Testis (tissue), 3 donors: Measurements from ENCODE around the gene EFEMP2. TPM values are rescaled to one million over a fixed set of nuclear protein-coding genes. Genes with fewer than 3 reads are reported as not detected.
"Not testable (repeated sequence)": the region's sequence is repeated elsewhere in the genome, so short reads cannot be mapped to it uniquely, and the experiment has no call there.

Experiments used
- DNase-seq: peaks from one replicate; pipeline ENCODE4 v3.0.0-alpha.2; 2019
- H3K27ac ChIP-seq, 2 donors: fragments of 200-600 bp; sonication (generic); one replicate each; pipeline ENCODE4 v1.5.1; 2019
- H3K27me3 ChIP-seq: fragments of 200-600 bp; sonication (generic); one replicate; pipeline ENCODE4 v1.5.1; 2019
- H3K36me3 ChIP-seq: fragments of 200-600 bp; sonication (generic); one replicate; pipeline ENCODE4 v1.5.1; 2017; ENCODE audit warnings: low read depth; ENCODE audit errors: missing control alignments
- H3K4me1 ChIP-seq: fragments of 200-600 bp; sonication (generic); one replicate; pipeline ENCODE4 v1.5.1; 2019
- H3K4me3 ChIP-seq, 2 donors: fragments of 200-600 bp; sonication (generic); one replicate each; pipeline ENCODE4 v1.5.1; 2017 to 2019
- H3K9me3 ChIP-seq: fragments of 200-600 bp; sonication (generic); one replicate; pipeline ENCODE4 v1.5.1; 2017
- POLR2A ChIP-seq: fragments of 450-650 bp; IDR thresholded peaks from one replicate; pipeline ENCODE4 v1.6.1; 2017; ENCODE audit warnings: antibody characterized with exemption, mild to moderate bottlenecking, moderate library complexity
- WGBS, 2 donors: methylation state at CpG; one replicate each; pipeline ENCODE4 v1.1.5; 2018; 5-methylcytosine and 5-hydroxymethylcytosine counted together
- intact Hi-C: fragments of 100-400 bp; cut with DNase I; formaldehyde crosslinking; loops from one replicate; pipeline ENCODE4 v1.15.1; 2023; ENCODE audit warnings: low total_unique reads
- polyA plus RNA-seq: library from polyadenylated mRNA; stranded (reverse); fragments of 350-450 nt; fragmentation: Illumina TruSeq; extraction: RNeasy Lipid Tissue Mini Kit (QIAGEN cat#74804); gene quantifications from one replicate; pipeline ENCODE4 v1.2.3, GENCODE V29; 2014; ENCODE audit warnings: low read depth, low replicate concordance; ENCODE audit not compliant: insufficient read depth
- total RNA-seq, 2 donors: library from RNA; depleted of rRNA; stranded (reverse); fragments of >200 nt; gene quantifications; one replicate each; pipeline ENCODE4 v1.2.3, GENCODE V29; 2016
- TF ChIP-seq, protein P1 (sequence below), 3 experiments: fragments of 450-650 bp in 2 of 3; fragments of 200-600 bp in 1 of 3; sonication (generic) in 1 of 3; IDR thresholded peaks; one replicate each; pipeline ENCODE4 v1.5.1; 2016 to 2019; ENCODE audit warnings: antibody characterized with exemption in 3 of 3, mild to moderate bottlenecking in 2 of 3, moderate library complexity in 1 of 3

The EFEMP2 gene
- total and polyA plus RNA-seq, 3 donors from 2014 or later: 47.4 to 100 (median 52.4) TPM

DNA sequence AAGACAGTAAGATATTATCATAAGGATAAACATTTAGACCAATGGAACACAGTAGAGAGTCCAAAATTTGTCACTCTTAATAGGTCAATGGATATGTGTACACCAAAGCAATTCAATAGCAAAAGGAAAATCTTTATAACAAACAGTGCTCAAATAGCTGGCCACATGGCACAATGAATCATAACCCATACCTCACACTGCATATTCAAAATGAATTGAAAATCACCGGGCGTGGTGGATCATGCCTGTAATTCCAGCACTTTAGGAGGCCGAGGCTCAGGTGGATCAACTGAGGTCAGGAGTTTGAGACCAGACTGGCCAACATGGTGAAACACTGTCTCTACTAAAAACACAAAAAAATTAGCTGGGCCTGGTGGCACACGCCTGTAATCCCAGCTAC is 30.5 kb downstream of the EFEMP2 start:
- WGBS, 2 donors: 89 to 95% methylated on average over 4 of the region's 4 CpGs
- Histone ChIP-seq H3K36me3 (no peaks in the 10 kb centered on the region), H3K27ac (no peak overlapping the region), H3K27me3 (no peaks in the 10 kb centered on the region), H3K4me3 (no peak overlapping the region), H3K4me1 (no peaks in the 10 kb centered on the region), H3K9me3 (no peaks in the 10 kb centered on the region)
- intact Hi-C loops: no loop called here
- TF ChIP-seq, protein P1, sequence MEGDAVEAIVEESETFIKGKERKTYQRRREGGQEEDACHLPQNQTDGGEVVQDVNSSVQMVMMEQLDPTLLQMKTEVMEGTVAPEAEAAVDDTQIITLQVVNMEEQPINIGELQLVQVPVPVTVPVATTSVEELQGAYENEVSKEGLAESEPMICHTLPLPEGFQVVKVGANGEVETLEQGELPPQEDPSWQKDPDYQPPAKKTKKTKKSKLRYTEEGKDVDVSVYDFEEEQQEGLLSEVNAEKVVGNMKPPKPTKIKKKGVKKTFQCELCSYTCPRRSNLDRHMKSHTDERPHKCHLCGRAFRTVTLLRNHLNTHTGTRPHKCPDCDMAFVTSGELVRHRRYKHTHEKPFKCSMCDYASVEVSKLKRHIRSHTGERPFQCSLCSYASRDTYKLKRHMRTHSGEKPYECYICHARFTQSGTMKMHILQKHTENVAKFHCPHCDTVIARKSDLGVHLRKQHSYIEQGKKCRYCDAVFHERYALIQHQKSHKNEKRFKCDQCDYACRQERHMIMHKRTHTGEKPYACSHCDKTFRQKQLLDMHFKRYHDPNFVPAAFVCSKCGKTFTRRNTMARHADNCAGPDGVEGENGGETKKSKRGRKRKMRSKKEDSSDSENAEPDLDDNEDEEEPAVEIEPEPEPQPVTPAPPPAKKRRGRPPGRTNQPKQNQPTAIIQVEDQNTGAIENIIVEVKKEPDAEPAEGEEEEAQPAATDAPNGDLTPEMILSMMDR (IDR thresholded peaks at IDR 0.05): no peak
- TF ChIP-seq POLR2A: no peak
- DNase-seq: no peak

DNA sequence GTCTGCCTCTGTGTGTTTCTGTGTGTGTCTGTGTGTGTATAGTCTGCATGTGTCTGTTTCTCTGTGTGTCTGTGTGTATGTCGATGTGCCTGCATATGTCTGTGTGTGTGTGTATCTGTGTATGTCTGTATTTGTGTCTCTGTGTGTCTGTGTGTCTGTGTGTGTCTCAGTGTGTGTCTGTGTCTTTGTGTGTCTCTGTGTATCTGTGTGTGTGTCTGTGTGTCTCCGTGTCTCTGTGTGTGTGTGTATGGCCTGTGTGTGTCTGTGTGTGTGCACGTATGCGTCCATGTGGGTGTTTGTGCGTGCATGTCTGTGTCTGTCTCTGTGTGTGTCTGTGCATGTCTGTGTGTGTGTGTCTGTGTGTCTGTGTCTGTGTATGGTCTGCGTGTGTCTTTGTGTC is 38.4 kb downstream of the EFEMP2 start:
- intact Hi-C loops: no loop called here

DNA sequence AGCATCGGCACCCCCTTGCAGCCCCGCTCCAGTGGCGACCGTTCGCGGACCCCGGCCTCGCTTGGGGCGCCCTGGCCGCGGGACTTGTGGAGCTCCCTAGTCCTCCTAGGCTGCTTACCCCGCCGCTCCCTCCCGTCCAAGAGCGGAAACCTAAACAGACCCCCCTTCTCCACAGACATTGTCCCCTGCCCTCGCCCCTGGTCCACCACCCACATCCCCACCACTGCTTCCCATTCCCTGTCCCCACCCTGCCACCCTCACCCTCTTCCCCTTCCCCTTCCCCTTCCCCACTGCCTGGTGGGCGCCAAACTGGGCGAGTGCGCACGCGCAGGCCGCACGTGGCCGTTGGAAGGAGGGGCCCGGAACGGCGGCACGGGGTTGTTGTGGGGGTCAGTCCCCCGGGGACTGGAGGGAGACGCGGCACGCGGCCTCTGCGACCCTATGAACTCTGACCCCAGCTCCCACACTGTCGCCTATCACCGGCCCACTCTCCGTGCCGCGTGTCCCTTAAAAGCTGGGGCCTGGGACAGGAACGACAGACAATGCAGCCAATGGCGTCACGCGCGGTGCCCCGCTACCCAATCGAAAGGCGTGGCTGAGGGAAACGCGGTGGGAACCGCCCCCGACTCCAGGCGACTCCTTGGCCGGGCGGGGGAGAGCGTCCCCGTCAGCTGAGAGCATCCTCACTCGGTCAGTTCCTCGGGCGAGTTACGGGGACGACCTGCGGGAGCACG is 39.1 kb downstream of the EFEMP2 start, which contains the start of gene SNX32:
Gene SNX32, plus strand, starts transcription at position 667 of the 734 bp plus-strand sequence. CDS start 103 bp downstream, outside the sequence.
- peak within 1 kb of the TSS; percentile 53 to 56 for H3K27ac ChIP-seq
- intact Hi-C loops: no loop called here
- H3K9me3 ChIP-seq: no peaks in the 10 kb centered on the region
- peaks cover 3% of the 10 kb centered on the region for H3K4me1 ChIP-seq
- H3K27me3 ChIP-seq: no peaks in the 10 kb centered on the region
- no peaks in the 10 kb centered on the region for H3K36me3 ChIP-seq
- H3K4me3 ChIP-seq: peak within 1 kb of the TSS; percentile 61 to 71
- peak; percentile 97 for DNase-seq
- 0 to 2% methylated on average over 55 to 61 of the region's 63 CpGs for WGBS, 2 donors
- TF ChIP-seq, protein P1 (IDR thresholded peaks at IDR 0.05): no peak
- TF ChIP-seq POLR2A: no peak

More for the DNA sequence above, 38.4 kb downstream of the EFEMP2 start:
- WGBS, 2 donors: 22 to 48% methylated on average over 6 of the region's 6 CpGs
- TF ChIP-seq, protein P1 (IDR thresholded peaks at IDR 0.05): no peak
- TF ChIP-seq POLR2A: no peak
- Histone ChIP-seq H3K27me3 (no peaks in the 10 kb centered on the region), H3K4me3 (peak overlapping the region; percentile 61 to 71), H3K9me3 (no peaks in the 10 kb centered on the region), H3K4me1 (peaks cover 3% of the 10 kb centered on the region), H3K27ac (no peak overlapping the region), H3K36me3 (no peaks in the 10 kb centered on the region)
- no peak for DNase-seq

DNA sequence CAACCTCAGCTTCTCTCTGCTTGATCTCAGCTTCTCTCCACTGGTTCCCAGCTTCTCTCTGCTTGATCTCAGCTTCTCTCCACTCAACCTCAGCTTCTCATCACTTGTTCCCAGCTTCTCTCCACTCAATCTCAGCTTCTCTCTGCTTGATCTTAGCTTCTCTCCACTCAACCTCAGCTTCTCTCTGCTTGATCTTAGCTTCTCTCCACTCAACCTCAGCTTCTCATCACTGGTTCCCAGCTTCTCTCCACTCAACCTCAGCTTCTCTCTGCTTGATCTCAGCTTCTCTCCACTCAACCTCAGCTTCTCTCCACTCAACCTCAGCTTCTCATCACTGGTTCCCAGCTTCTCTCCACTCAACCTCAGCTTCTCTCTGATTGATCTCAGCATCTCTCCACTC is 40.4 kb downstream of the EFEMP2 start:
- intact Hi-C loops, H3K4me3 ChIP-seq: not testable (repeated sequence)

DNA sequence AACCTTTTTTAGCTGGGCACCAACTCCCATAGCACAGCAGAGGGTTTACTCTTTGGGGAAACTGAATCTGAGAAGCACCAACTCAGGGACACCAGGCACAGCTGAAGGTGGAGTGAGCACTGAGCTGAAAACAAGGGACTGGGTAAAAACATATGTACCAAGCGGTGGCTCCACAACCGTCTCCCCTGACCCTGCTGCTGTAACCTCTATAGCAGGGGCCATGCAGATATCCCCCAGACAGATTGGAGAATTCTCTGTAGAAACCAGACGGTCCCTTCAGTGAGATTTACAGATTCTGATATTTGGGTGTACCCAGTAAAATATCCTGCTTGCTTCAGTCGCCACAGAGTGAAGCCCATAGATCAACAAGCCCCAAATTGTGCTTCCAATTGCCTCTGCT is 43.1 kb downstream of the EFEMP2 start:
- Histone ChIP-seq H3K27ac (no peak overlapping the region), H3K27me3 (no peaks in the 10 kb centered on the region), H3K4me1 (peaks cover 3% of the 10 kb centered on the region), H3K4me3 (no peak overlapping the region), H3K36me3 (no peaks in the 10 kb centered on the region), H3K9me3 (no peaks in the 10 kb centered on the region)
- 71 to 74% methylated on average over 4 of the region's 4 CpGs for WGBS, 2 donors
- intact Hi-C loops: no loop called here
- DNase-seq: no peak
- no peak for TF ChIP-seq POLR2A
- TF ChIP-seq, protein P1 (IDR thresholded peaks at IDR 0.05): no peak

More for the DNA sequence above, 40.4 kb downstream of the EFEMP2 start:
- not testable (repeated sequence) for H3K9me3 ChIP-seq, H3K27me3 ChIP-seq, DNase-seq, H3K36me3 ChIP-seq, H3K4me1 ChIP-seq, H3K27ac ChIP-seq
